ENCODE data around the gene PIGU.

DNA sequence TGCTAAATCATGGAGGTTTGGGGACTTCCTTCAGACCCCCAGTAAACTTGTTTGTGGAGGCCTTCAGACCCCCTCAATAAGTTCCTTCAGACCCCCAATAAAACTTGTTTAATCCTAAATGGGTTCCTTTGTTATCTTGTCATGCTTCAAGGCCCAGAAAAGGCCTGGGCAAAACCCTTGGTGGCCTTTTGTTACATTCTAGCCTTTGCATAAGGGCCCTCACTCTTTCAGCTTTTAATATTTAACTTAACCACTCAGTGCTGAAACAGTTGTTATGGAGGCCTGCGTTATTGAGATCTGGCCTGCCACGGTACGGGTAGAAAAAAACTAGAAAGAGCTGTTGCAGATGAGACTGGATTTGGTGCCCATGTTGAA lies 165.0 kb downstream of the PIGU start:
- TF ChIP-seq SMC3 (conservative IDR thresholded peaks at IDR 0.05; ENCODE audit: insufficient read depth, low read depth, low read length) (no peak), CEBPG (CRISPR knock-in tag; IDR thresholded peaks at IDR 0.05) (no peak), CEBPG (tag; conservative IDR thresholded peaks at IDR 0.05 in 1 of 2, IDR thresholded peaks at IDR 0.05 in 1 of 2) (no peak), RBM34 (IDR thresholded peaks at IDR 0.05; ENCODE audit: borderline replicate concordance, insufficient read depth, low read length) (no peak), SIX5 (IDR thresholded peaks at IDR 0.05; ENCODE audit: borderline replicate concordance in 1 of 2, insufficient read depth in 1 of 2, low read depth in 1 of 2, low read length in 2 of 2) (no peak), EZH2 (IDR thresholded peaks at IDR 0.05; ENCODE audit: borderline replicate concordance, low read depth, low read length) (no peak), CTBP1 (IDR thresholded peaks at IDR 0.05; ENCODE audit: borderline replicate concordance) (no peak), SMARCA4 (IDR thresholded peaks at IDR 0.05) (no peak), POLR2A (conservative IDR thresholded peaks at IDR 0.05) (no peak), BRD9 (IDR thresholded peaks at IDR 0.05; ENCODE audit: low read depth, partially characterized antibody) (no peak)
- TF ChIP-seq, protein P1, sequence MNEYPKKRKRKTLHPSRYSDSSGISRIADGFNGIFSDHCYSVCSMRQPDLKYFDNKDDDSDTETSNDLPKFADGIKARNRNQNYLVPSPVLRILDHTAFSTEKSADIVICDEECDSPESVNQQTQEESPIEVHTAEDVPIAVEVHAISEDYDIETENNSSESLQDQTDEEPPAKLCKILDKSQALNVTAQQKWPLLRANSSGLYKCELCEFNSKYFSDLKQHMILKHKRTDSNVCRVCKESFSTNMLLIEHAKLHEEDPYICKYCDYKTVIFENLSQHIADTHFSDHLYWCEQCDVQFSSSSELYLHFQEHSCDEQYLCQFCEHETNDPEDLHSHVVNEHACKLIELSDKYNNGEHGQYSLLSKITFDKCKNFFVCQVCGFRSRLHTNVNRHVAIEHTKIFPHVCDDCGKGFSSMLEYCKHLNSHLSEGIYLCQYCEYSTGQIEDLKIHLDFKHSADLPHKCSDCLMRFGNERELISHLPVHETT (CRISPR knock-in tag; conservative IDR thresholded peaks at IDR 0.05 in 1 of 2, IDR thresholded peaks at IDR 0.05 in 1 of 2) = no peak
- TF ChIP-seq, protein P2, sequence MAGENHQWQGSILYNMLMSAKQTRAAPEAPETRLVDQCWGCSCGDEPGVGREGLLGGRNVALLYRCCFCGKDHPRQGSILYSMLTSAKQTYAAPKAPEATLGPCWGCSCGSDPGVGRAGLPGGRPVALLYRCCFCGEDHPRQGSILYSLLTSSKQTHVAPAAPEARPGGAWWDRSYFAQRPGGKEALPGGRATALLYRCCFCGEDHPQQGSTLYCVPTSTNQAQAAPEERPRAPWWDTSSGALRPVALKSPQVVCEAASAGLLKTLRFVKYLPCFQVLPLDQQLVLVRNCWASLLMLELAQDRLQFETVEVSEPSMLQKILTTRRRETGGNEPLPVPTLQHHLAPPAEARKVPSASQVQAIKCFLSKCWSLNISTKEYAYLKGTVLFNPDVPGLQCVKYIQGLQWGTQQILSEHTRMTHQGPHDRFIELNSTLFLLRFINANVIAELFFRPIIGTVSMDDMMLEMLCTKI (IDR thresholded peaks at IDR 0.05; ENCODE audit: partially characterized antibody) = no peak
- TF ChIP-seq, protein P3, sequence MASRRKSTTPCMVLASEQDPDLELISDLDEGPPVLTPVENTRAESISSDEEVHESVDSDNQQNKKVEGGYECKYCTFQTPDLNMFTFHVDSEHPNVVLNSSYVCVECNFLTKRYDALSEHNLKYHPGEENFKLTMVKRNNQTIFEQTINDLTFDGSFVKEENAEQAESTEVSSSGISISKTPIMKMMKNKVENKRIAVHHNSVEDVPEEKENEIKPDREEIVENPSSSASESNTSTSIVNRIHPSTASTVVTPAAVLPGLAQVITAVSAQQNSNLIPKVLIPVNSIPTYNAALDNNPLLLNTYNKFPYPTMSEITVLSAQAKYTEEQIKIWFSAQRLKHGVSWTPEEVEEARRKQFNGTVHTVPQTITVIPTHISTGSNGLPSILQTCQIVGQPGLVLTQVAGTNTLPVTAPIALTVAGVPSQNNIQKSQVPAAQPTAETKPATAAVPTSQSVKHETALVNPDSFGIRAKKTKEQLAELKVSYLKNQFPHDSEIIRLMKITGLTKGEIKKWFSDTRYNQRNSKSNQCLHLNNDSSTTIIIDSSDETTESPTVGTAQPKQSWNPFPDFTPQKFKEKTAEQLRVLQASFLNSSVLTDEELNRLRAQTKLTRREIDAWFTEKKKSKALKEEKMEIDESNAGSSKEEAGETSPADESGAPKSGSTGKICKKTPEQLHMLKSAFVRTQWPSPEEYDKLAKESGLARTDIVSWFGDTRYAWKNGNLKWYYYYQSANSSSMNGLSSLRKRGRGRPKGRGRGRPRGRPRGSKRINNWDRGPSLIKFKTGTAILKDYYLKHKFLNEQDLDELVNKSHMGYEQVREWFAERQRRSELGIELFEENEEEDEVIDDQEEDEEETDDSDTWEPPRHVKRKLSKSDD (conservative IDR thresholded peaks at IDR 0.05; ENCODE audit: low read length) = no peak

Data from K562 (cell line).